Left ventricle myocardium inferior (tissue), 1 donor: ENCODE results near the gene AGAP1. TPM values are rescaled to one million over a fixed set of nuclear protein-coding genes. Genes with fewer than 3 reads are reported as not detected.

Experiments
- DNase-seq: peaks from one replicate; pipeline ENCODE4 v3.0.0-alpha.2; 2020
- H3K27ac ChIP-seq: fragments of 200-600 bp; replicated peaks from 2 replicates; pipeline ENCODE4 v1.8.0; 2021
- H3K27me3 ChIP-seq: fragments of 200-600 bp; 2 replicates; pipeline ENCODE4 v1.8.0; 2021; ENCODE audit warnings: low read depth
- H3K36me3 ChIP-seq: fragments of 200-600 bp; 2 replicates; pipeline ENCODE4 v1.8.0; 2021
- H3K4me1 ChIP-seq: fragments of 200-600 bp; 2 replicates; pipeline ENCODE4 v1.8.0; 2021
- H3K4me3 ChIP-seq: fragments of 200-600 bp; 2 replicates; pipeline ENCODE4 v1.8.0; 2021; ENCODE audit warnings: mild to moderate bottlenecking, moderate library complexity
- H3K9me3 ChIP-seq: fragments of 200-600 bp; replicated peaks from 2 replicates; pipeline ENCODE4 v1.8.0; 2021
- intact Hi-C: fragments of 100-400 bp; cut with micrococcal nuclease; formaldehyde crosslinking; loops from one replicate; pipeline ENCODE4 v1.11.0; 2022
- total RNA-seq: library from RNA; stranded (reverse); fragmentation: NEBNext Ultra II Directional; extraction: Animal tissue kit (Norgen Biotek cat#: 25700); gene quantifications from one replicate; pipeline ENCODE4 v1.2.1, GENCODE V29; 2021
- TF ChIP-seq, protein P1 (sequence below): fragments of 200-600 bp; IDR thresholded peaks from 2 replicates; pipeline ENCODE4 v1.8.0; 2021; ENCODE audit warnings: antibody characterized with exemption, mild to moderate bottlenecking, borderline replicate concordance
- donor health status: DM: no; HTN: yes; CAD: no; lungs with severe emphysema.

The AGAP1 gene
- total RNA-seq, 1 donor from 2014 or later, result 18.1 TPM

DNA sequence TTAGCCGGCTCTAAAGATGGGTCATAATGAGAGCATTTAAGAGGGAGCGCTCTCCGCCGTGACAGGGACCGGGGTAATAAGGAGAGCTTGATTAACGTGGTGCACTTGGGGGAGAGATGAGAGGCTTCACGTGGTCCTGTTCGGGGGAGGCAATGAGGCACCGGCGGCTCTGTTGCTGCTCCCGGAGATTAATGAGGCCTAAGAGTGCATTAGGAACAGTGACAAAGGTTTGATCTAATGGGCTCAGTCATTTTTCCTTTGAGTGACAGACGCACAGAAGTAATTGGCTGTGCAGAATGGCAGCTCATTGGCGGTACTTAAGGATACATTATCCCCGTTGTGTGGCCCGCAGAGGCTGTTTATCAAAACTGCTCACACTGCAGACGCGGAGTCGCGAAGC is 423.7 kb downstream of the AGAP1 start:
- Histone ChIP-seq H3K4me1 (no peaks in the 10 kb centered on the region), H3K27ac (no peak overlapping the region), H3K4me3 (no peak overlapping the region), H3K36me3 (peaks cover 21% of the 10 kb centered on the region), H3K27me3 (no peaks in the 10 kb centered on the region), H3K9me3 (peaks cover 11% of the 10 kb centered on the region)
- DNase-seq, result no peak
- TF ChIP-seq, protein P1, sequence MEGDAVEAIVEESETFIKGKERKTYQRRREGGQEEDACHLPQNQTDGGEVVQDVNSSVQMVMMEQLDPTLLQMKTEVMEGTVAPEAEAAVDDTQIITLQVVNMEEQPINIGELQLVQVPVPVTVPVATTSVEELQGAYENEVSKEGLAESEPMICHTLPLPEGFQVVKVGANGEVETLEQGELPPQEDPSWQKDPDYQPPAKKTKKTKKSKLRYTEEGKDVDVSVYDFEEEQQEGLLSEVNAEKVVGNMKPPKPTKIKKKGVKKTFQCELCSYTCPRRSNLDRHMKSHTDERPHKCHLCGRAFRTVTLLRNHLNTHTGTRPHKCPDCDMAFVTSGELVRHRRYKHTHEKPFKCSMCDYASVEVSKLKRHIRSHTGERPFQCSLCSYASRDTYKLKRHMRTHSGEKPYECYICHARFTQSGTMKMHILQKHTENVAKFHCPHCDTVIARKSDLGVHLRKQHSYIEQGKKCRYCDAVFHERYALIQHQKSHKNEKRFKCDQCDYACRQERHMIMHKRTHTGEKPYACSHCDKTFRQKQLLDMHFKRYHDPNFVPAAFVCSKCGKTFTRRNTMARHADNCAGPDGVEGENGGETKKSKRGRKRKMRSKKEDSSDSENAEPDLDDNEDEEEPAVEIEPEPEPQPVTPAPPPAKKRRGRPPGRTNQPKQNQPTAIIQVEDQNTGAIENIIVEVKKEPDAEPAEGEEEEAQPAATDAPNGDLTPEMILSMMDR, result no peak
- intact Hi-C loops, result no loop called here

DNA sequence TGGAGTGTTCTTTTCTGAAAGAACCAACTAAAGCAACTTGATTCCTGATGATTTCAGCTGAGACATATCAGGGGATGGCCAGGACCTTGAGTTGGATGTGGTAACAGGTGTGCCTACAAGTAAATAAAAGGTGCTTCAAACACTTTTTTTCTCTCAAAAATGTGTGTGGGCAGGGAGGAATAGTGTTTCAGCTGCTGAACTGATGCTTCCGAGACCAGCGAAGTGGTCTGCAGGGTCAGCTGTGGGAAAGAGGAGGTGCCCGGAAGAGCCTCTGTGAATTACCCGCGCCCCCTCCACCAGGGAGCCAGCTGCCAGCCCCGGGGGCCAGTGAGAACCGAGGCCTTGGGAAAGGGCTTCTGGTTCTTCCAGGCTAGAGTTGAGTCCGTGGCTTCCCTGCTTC is 425.0 kb downstream of the AGAP1 start:
- H3K27me3 ChIP-seq, result no peaks in the 10 kb centered on the region
- H3K9me3 ChIP-seq, result peaks cover 11% of the 10 kb centered on the region
- no peaks in the 10 kb centered on the region for H3K4me1 ChIP-seq
- intact Hi-C loops, result no loop called here
- DNase-seq, result no peak
- H3K4me3 ChIP-seq, result no peak overlapping the region
- TF ChIP-seq, protein P1, result no peak
- no peak overlapping the region for H3K27ac ChIP-seq
- peaks cover 21% of the 10 kb centered on the region for H3K36me3 ChIP-seq

DNA sequence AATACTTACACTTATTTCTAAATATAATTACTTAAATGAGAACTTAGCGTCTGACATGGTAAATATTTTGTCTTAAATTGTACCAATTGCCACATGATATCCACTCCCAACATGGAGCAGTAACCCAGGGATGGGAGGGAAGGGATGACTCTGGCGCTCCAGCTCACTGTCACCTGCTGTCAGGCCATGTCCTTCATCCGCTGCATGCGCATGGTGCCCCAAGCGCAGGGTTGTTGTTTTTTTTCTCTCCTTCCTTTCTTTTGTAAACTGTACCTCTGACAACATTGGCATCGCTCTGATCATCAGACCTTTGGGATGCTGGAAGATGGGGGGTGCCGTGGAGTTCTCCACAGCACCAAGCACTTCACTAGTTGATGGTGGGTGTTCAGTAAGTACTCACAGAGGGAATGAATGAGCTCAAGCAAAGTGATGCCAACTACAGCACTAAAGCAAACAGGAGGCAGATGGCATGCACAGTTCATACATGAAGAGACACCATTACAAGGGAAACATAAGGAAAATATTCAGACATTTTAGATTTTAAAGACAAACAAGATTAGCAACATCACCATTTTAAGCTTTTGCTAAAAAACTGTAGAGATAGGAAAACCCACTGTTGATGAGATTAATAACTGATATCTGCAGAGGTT is 426.5 kb downstream of the AGAP1 start:
- peaks cover 14% of the 10 kb centered on the region for H3K36me3 ChIP-seq
- no peak overlapping the region for H3K4me3 ChIP-seq
- no peak for DNase-seq
- H3K27me3 ChIP-seq, result no peaks in the 10 kb centered on the region
- H3K9me3 ChIP-seq, result peaks cover 9% of the 10 kb centered on the region
- intact Hi-C loops, result no loop called here
- no peaks in the 10 kb centered on the region for H3K4me1 ChIP-seq
- no peak overlapping the region for H3K27ac ChIP-seq
- TF ChIP-seq, protein P1, result no peak

DNA sequence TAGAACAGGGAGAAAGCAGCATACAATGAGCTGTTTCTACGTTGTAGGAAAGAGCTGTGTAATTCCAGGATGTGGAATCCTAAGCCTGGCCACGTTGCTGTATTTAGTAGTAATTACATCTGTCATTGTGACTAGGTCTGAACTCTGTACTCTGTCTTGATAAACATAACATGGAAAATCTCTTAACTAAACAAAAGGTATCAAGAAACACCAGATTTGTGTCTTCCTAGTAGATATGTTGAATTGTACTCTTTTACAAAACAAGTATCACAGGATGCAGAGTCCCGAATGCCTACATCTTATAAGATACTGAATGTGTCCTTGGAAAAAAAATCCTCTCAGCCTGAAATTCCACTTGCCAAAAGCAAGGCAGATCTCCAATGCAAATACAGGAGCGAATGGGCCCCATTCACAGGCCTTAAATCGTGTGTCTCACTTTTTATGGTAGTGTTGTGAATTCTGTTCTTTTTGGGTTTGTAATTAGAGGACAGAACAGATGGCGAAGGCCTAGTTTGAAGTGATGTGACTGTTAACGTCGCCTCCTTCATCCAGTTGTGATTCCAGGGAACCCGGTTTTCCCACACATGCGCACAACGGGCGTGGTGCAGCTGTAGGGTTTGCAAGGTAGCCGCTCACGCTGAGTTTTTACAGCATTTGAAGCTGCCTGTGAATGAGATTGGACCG is 427.8 kb downstream of the AGAP1 start:
- no peaks in the 10 kb centered on the region for H3K4me1 ChIP-seq
- H3K27me3 ChIP-seq, result no peaks in the 10 kb centered on the region
- no peaks in the 10 kb centered on the region for H3K9me3 ChIP-seq
- no peak for DNase-seq
- TF ChIP-seq, protein P1, result no peak
- intact Hi-C loops, result no loop called here
- no peak overlapping the region for H3K27ac ChIP-seq
- H3K4me3 ChIP-seq, result no peak overlapping the region
- H3K36me3 ChIP-seq, result peaks cover 4% of the 10 kb centered on the region

DNA sequence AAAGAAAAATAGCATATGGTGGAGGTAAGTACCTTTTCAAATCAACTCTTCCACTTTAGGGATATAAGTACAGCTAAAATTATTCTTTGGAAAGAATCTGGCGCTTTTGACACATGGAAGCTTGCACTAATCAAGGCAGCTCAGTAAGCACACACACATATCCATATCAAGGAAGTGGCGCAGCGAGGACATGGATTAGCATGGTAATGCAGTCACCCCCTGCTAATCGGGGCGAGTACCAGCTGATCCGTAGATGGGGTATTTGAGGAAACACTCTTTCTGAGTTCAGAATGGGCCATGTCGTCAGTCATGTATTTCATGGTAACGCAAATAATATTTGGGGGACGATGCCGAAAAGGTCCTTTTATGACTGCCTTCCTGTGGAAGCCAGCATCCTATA is 429.0 kb downstream of the AGAP1 start:
- no peak for DNase-seq
- no peak overlapping the region for H3K27ac ChIP-seq
- intact Hi-C loops, result no loop called here
- no peaks in the 10 kb centered on the region for H3K27me3 ChIP-seq
- no peaks in the 10 kb centered on the region for H3K9me3 ChIP-seq
- H3K36me3 ChIP-seq, result peaks cover 4% of the 10 kb centered on the region
- TF ChIP-seq, protein P1, result no peak
- H3K4me3 ChIP-seq, result no peak overlapping the region
- no peaks in the 10 kb centered on the region for H3K4me1 ChIP-seq
